GM12865 (cell line): ENCODE measurements around the gene SNX5.
A peak's percentile ranks its signal among the peaks of the same experiment; 100 is the strongest.

Experiments used
- DNase-seq: peaks from one replicate; pipeline ENCODE4 v3.0.0; 2010; ENCODE audit warnings: low read depth
- H3K4me3 ChIP-seq: 2 replicates; pipeline ENCODE4 v1.5.1; 2011; ENCODE audit warnings: mild to moderate bottlenecking, low read depth, low read length, control low read depth
- CTCF ChIP-seq: IDR thresholded peaks from 2 replicates; pipeline ENCODE4 v1.5.1; 2011; ENCODE audit warnings: low read length, control low read depth, low read depth, inconsistent platforms; ENCODE audit not compliant: insufficient read depth; ENCODE audit errors: missing control alignments

SNX5 gene

GRCh38 chr20:17940224-17940971, 28.2 kb downstream of the SNX5 start:
- no peak for DNase-seq
- no peak for TF ChIP-seq CTCF
- H3K4me3 ChIP-seq: no peak overlapping the region

GRCh38 chr20:17939622-17940223, 28.9 kb downstream of the SNX5 start:
- no peak overlapping the region for H3K4me3 ChIP-seq
- TF ChIP-seq CTCF: no peak
- no peak for DNase-seq

- DNase-seq: peak; percentile 85
- peak; percentile 99 for TF ChIP-seq CTCF
- H3K4me3 ChIP-seq: no peak overlapping the region
Observed at GRCh38 chr20:17938871-17939619, 29.5 kb downstream of the SNX5 start.

GRCh38 chr20:17936761-17937732, 31.5 kb downstream of the SNX5 start:
- DNase-seq: no peak
- H3K4me3 ChIP-seq: no peak overlapping the region
- TF ChIP-seq CTCF: no peak

- no peak for DNase-seq
- no peak overlapping the region for H3K4me3 ChIP-seq
- no peak for TF ChIP-seq CTCF
Observed at GRCh38 chr20:17936286-17936760, 32.3 kb downstream of the SNX5 start.

GRCh38 chr20:17935761-17936160, 32.8 kb downstream of the SNX5 start:
- TF ChIP-seq CTCF: no peak
- no peak overlapping the region for H3K4me3 ChIP-seq
- DNase-seq: no peak
